ENCODE measurements around the gene ORM2. TPM values are rescaled to one million over a fixed set of nuclear protein-coding genes. Genes with fewer than 3 reads are reported as not detected.

Gene ORM2
- total RNA-seq, 1 experiment from 2014 or later, result 0.59 TPM

- Histone ChIP-seq H3K4me2 (ENCODE audit: low read length) (no peak overlapping the region), H3K27me3 (ENCODE audit: insufficient read depth, low read length) (no peaks in the 10 kb centered on the region), H3K36me3 (ENCODE audit: control insufficient read depth in 1 of 2, insufficient read depth in 2 of 2, low read length in 2 of 2) (no peaks in the 10 kb centered on the region), H3K9ac (ENCODE audit: low read length) (no peak overlapping the region), H4K20me1 (ENCODE audit: insufficient read depth) (no peaks in the 10 kb centered on the region), H3K9me3 (ENCODE audit: control insufficient read depth in 1 of 2, insufficient read depth in 1 of 2, low read depth in 1 of 2, low read length in 2 of 2) (no peaks in the 10 kb centered on the region), H3K4me3 (replicated peaks in 1 of 2; ENCODE audit: low read depth in 1 of 2, low read length in 2 of 2) (no peak overlapping the region), H3K79me2 (ENCODE audit: insufficient read depth, low read length) (no peaks in the 10 kb centered on the region), H3K9me2 (ENCODE audit: insufficient read depth) (no peaks in the 10 kb centered on the region), H2AFZ (ENCODE audit: low read depth, low read length, poor library complexity, severe bottlenecking) (no peak overlapping the region), H3K4me1 (ENCODE audit: control insufficient read depth in 1 of 2, insufficient read depth in 2 of 2, low read length in 2 of 2) (peaks cover 0 to 3% of the 10 kb centered on the region in 2 experiments; a peak in 1 of 4 replicates), H3K27ac (ENCODE audit: low read depth, low read length) (no peak overlapping the region)
- POLR2A ChIA-PET, result no interaction called here
- RAD21 ChIA-PET (ENCODE audit: low non-redundant PET in 1 of 2, low total read pairs in 2 of 2, uncharacterized antibody in 2 of 2, unreplicated experiment in 2 of 2), result no interaction called here
- TF ChIP-seq POLR2A (IDR thresholded peaks at IDR 0.05; ENCODE audit: borderline replicate concordance, extremely low read depth, insufficient read depth, insufficient read length) (no peak), POLR2AphosphoS5 (IDR thresholded peaks at IDR 0.05; ENCODE audit: low read depth, low read length) (no peak), CTCF (IDR thresholded peaks at IDR 0.05 in 2 of 3, conservative IDR thresholded peaks at IDR 0.05 in 1 of 3; ENCODE audit: borderline replicate concordance in 1 of 3, insufficient read depth in 1 of 3, low read depth in 2 of 3, low read length in 2 of 3) (no peak), ELF1 (IDR thresholded peaks at IDR 0.05; ENCODE audit: borderline replicate concordance, low read depth) (no peak), SIN3A (IDR thresholded peaks at IDR 0.05; ENCODE audit: low read depth) (no peak), EZH2phosphoT487 (IDR thresholded peaks at IDR 0.05; ENCODE audit: borderline replicate concordance) (no peak), EZH2 (IDR thresholded peaks at IDR 0.05) (no peak), SRF (IDR thresholded peaks at IDR 0.05; ENCODE audit: low read depth) (no peak), ATF3 (IDR thresholded peaks at IDR 0.05) (no peak), EGR1 (IDR thresholded peaks at IDR 0.05; ENCODE audit: low read depth) (no peak), MAX (IDR thresholded peaks at IDR 0.05) (no peak), ZNF274 (IDR thresholded peaks at IDR 0.05; ENCODE audit: low read depth, low read length) (no peak), CEBPB (IDR thresholded peaks at IDR 0.05; ENCODE audit: low read depth) (no peak)
- BruUV-seq (replicated peaks), result no TSS peak
- no peak for DNase-seq (ENCODE audit: low read depth, low spot score)
- intact Hi-C loops (cut with micrococcal nuclease), result no loop called here
- no peak for ATAC-seq
- CTCF ChIA-PET, result no interaction called here
Observed at GRCh38 chr9:114308361-114308950, 21.2 kb upstream of the ORM2 start.
